ENCODE data around the gene SNORC. TPM values are rescaled to one million over a fixed set of nuclear protein-coding genes. Genes with fewer than 3 reads are reported as not detected.
A peak's percentile ranks its signal among the peaks of the same experiment; 100 is the strongest.

SNORC gene
- total RNA-seq, 3 donors from 2014 or later, result 0.32 to 23.1 (median 9.2) TPM

- no peaks in the 10 kb centered on the region for H3K36me3 ChIP-seq
- DNase-seq (ENCODE audit: low spot score in 2 of 2), result peak in 1 of 2 donors; percentile 47
- peak overlapping the region; percentile 50 to 52 for H3K27ac ChIP-seq
- intact Hi-C loops (cut with DNase I; ENCODE audit: low total_unique reads), result loop anchor here (5.0 kb wide), 1 partner anchor 1522 kb away; no protein-coding TSS in a partner anchor
- H3K27me3 ChIP-seq, result no peaks in the 10 kb centered on the region
- H3K4me1 ChIP-seq, result no peaks in the 10 kb centered on the region
- H3K9me3 ChIP-seq, result no peaks in the 10 kb centered on the region
- no peak overlapping the region for H3K4me3 ChIP-seq
- no peak for TF ChIP-seq POLR2AphosphoS5 (IDR thresholded peaks at IDR 0.05)
- no peak for TF ChIP-seq POLR2A (IDR thresholded peaks at IDR 0.05)
- no peak for TF ChIP-seq CTCF (IDR thresholded peaks at IDR 0.05)
Observed at GRCh38 chr2:232884549-232885263, 14.6 kb downstream of the SNORC start.

- TF ChIP-seq CTCF (IDR thresholded peaks at IDR 0.05), result no peak
- no peaks in the 10 kb centered on the region for H3K36me3 ChIP-seq
- no peaks in the 10 kb centered on the region for H3K27me3 ChIP-seq
- peak in 1 of 2 donors; percentile 55 for DNase-seq (ENCODE audit: low spot score in 2 of 2)
- peak overlapping the region in 1 of 3 donors; percentile 25 for H3K4me3 ChIP-seq
- no peaks in the 10 kb centered on the region for H3K9me3 ChIP-seq
- intact Hi-C loops (cut with DNase I; ENCODE audit: low total_unique reads), result no loop called here
- H3K4me1 ChIP-seq, result no peaks in the 10 kb centered on the region
- H3K27ac ChIP-seq, result peak overlapping the region; percentile 50 to 52
Observed at GRCh38 chr2:232885264-232885961, 15.3 kb downstream of the SNORC start.

GRCh38 chr2:232886176-232886575 lies 16.1 kb downstream of the SNORC start:
- H3K4me3 ChIP-seq, result no peak overlapping the region

GRCh38 chr2:232886632-232887031 lies 16.6 kb downstream of the SNORC start:
- H3K4me3 ChIP-seq, result no peak overlapping the region
- H3K36me3 ChIP-seq, result no peaks in the 10 kb centered on the region
- peak in 1 of 2 donors; percentile 35 for DNase-seq (ENCODE audit: low spot score in 2 of 2)
- no peaks in the 10 kb centered on the region for H3K27me3 ChIP-seq
- no peak overlapping the region for H3K27ac ChIP-seq
- no peaks in the 10 kb centered on the region for H3K4me1 ChIP-seq
- intact Hi-C loops (cut with DNase I; ENCODE audit: low total_unique reads), result no loop called here
- no peaks in the 10 kb centered on the region for H3K9me3 ChIP-seq
- no peak for TF ChIP-seq POLR2AphosphoS5 (IDR thresholded peaks at IDR 0.05)
- no peak for TF ChIP-seq CTCF (IDR thresholded peaks at IDR 0.05)
- TF ChIP-seq POLR2A (IDR thresholded peaks at IDR 0.05), result no peak

More at GRCh38 chr2:232886176-232886575, 16.1 kb downstream of the SNORC start:
- no peak for TF ChIP-seq CTCF (IDR thresholded peaks at IDR 0.05)
- Histone ChIP-seq H3K27ac (no peak overlapping the region), H3K4me1 (no peaks in the 10 kb centered on the region), H3K27me3 (no peaks in the 10 kb centered on the region), H3K9me3 (no peaks in the 10 kb centered on the region), H3K36me3 (no peaks in the 10 kb centered on the region)
- intact Hi-C loops (cut with DNase I; ENCODE audit: low total_unique reads), result no loop called here
- no peak for DNase-seq (ENCODE audit: low spot score in 2 of 2)

GRCh38 chr2:232887171-232887850 lies 17.2 kb downstream of the SNORC start:
- Histone ChIP-seq H3K4me1 (no peaks in the 10 kb centered on the region), H3K9me3 (no peaks in the 10 kb centered on the region), H3K4me3 (no peak overlapping the region), H3K27ac (no peak overlapping the region), H3K27me3 (no peaks in the 10 kb centered on the region), H3K36me3 (no peaks in the 10 kb centered on the region)
- intact Hi-C loops (cut with DNase I; ENCODE audit: low total_unique reads), result no loop called here
- peak; percentile 6 to 38 for DNase-seq (ENCODE audit: low spot score in 2 of 2)
- TF ChIP-seq POLR2AphosphoS5 (IDR thresholded peaks at IDR 0.05), result no peak
- TF ChIP-seq CTCF (IDR thresholded peaks at IDR 0.05), result no peak
- TF ChIP-seq POLR2A (IDR thresholded peaks at IDR 0.05), result no peak
